Calu3 (cell line): Measurements from ENCODE around the gene GPR32. TPM values are rescaled to one million over a fixed set of nuclear protein-coding genes. Genes with fewer than 3 reads are reported as not detected.
"Not testable (repeated sequence)": the region's sequence is repeated elsewhere in the genome, so short reads cannot be mapped to it uniquely, and the experiment has no call there.

ENCODE experiments used
- BruUV-seq: library from RNA; stranded (reverse); fragments of 400-500 nt; replicated peaks from 2 replicates; lab custom pipeline; 2021; lab: Mats Ljungman, UMichigan
- CTCF ChIA-PET: fragments of 300-600 bp; sonication (Branson Sonifier 250); formaldehyde crosslinking; loops from one replicate; lab custom pipeline; 2022; ENCODE audit warnings: antibody characterized with exemption; lab: Charles Lee
- DNase-seq: peaks from one replicate; pipeline ENCODE4 v3.0.0; 2022
- H3K27ac Mint-ChIP-seq: one replicate; pipeline ENCODE4 v1.8.0; 2022; ENCODE audit warnings: mixed read lengths; ENCODE audit not compliant: unreplicated experiment
- H3K27me3 Mint-ChIP-seq: one replicate; pipeline ENCODE4 v1.8.0; 2022; ENCODE audit warnings: mixed read lengths; ENCODE audit not compliant: unreplicated experiment
- H3K36me3 Mint-ChIP-seq: one replicate; pipeline ENCODE4 v1.8.0; 2022; ENCODE audit warnings: mild to moderate bottlenecking, moderate library complexity, mixed read lengths; ENCODE audit not compliant: insufficient read depth, unreplicated experiment
- H3K4me1 Mint-ChIP-seq: one replicate; pipeline ENCODE4 v1.8.0; 2022; ENCODE audit warnings: mild to moderate bottlenecking, low read depth, mixed read lengths; ENCODE audit not compliant: unreplicated experiment
- H3K4me3 Mint-ChIP-seq: one replicate; pipeline ENCODE4 v1.8.0; 2022; ENCODE audit warnings: mild to moderate bottlenecking, low read depth, moderate library complexity, mixed read lengths; ENCODE audit not compliant: unreplicated experiment
- H3K9me3 Mint-ChIP-seq: one replicate; pipeline ENCODE4 v1.8.0; 2022; ENCODE audit warnings: low read depth, mixed read lengths; ENCODE audit not compliant: unreplicated experiment
- CTCF ChIP-seq: fragments of 200-600 bp; IDR thresholded peaks from one replicate; pipeline ENCODE4 v1.8.0; 2022; ENCODE audit warnings: antibody characterized with exemption; ENCODE audit not compliant: unreplicated experiment
- intact Hi-C: fragments of 100-400 bp; cut with micrococcal nuclease; formaldehyde crosslinking; loops from one replicate; pipeline ENCODE4 v1.10.0; 2022; ENCODE audit not compliant: unreplicated experiment
- total RNA-seq: library from RNA; stranded (reverse); gene quantifications from 2 replicates; pipeline ENCODE4 v1.2.3, GENCODE V29; 2022

Gene GPR32
- total RNA-seq, 1 experiment from 2014 or later: not detected

GRCh38 chr19:50753879-50754278 is 16.4 kb upstream of the GPR32 start:
- Mint-ChIP-seq H3K4me3 (no peak overlapping the region), H3K36me3 (peaks cover 5% of the 10 kb centered on the region), H3K27me3 (peaks cover 90% of the 10 kb centered on the region), H3K27ac (no peak overlapping the region), H3K4me1 (no peaks in the 10 kb centered on the region), H3K9me3 (no peaks in the 10 kb centered on the region)
- no peak for DNase-seq
- CTCF ChIA-PET: interaction anchor here (0.6 kb wide), 1 partner anchor 33 kb away, joined by 3 read pairs; no protein-coding TSS in a partner anchor
- TF ChIP-seq CTCF: no peak
- intact Hi-C loops: no loop called here
- no TSS peak for BruUV-seq

- H3K4me1 Mint-ChIP-seq, CTCF ChIA-PET, BruUV-seq, H3K4me3 Mint-ChIP-seq, H3K9me3 Mint-ChIP-seq, H3K27ac Mint-ChIP-seq, H3K36me3 Mint-ChIP-seq, intact Hi-C loops, DNase-seq: not testable (repeated sequence)
- H3K27me3 Mint-ChIP-seq: peaks cover 75% of the 10 kb centered on the region
These were observed 14.0 kb upstream of the GPR32 start for GRCh38 chr19:50756244-50756643.

GRCh38 chr19:50757624-50758023 is 12.6 kb upstream of the GPR32 start:
- H3K36me3 Mint-ChIP-seq, DNase-seq, H3K4me1 Mint-ChIP-seq, CTCF ChIA-PET, H3K27ac Mint-ChIP-seq, BruUV-seq, intact Hi-C loops, H3K4me3 Mint-ChIP-seq, H3K9me3 Mint-ChIP-seq: not testable (repeated sequence)
- peaks cover 63% of the 10 kb centered on the region for H3K27me3 Mint-ChIP-seq

GRCh38 chr19:50759076-50759475 is 11.2 kb upstream of the GPR32 start:
- H3K4me3 Mint-ChIP-seq, DNase-seq, BruUV-seq, H3K27ac Mint-ChIP-seq, H3K9me3 Mint-ChIP-seq, H3K4me1 Mint-ChIP-seq, CTCF ChIA-PET, H3K36me3 Mint-ChIP-seq, intact Hi-C loops: not testable (repeated sequence)
- H3K27me3 Mint-ChIP-seq: peaks cover 53% of the 10 kb centered on the region

- H3K36me3 Mint-ChIP-seq: peaks cover 5% of the 10 kb centered on the region
- no peaks in the 10 kb centered on the region for H3K4me1 Mint-ChIP-seq
- peaks cover 53% of the 10 kb centered on the region for H3K27me3 Mint-ChIP-seq
- intact Hi-C loops: no loop called here
- H3K4me3 Mint-ChIP-seq: no peak overlapping the region
- CTCF ChIA-PET: interaction anchor here (0.7 kb wide), 1 partner anchor 17 kb away, joined by 4 read pairs; no protein-coding TSS in a partner anchor
- no peak overlapping the region for H3K27ac Mint-ChIP-seq
- no TSS peak for BruUV-seq
- no peak for TF ChIP-seq CTCF
- DNase-seq: no peak
- H3K9me3 Mint-ChIP-seq: no peaks in the 10 kb centered on the region
These were observed 10.4 kb upstream of the GPR32 start for GRCh38 chr19:50759886-50760285.

GRCh38 chr19:50761501-50761900 is 8.8 kb upstream of the GPR32 start:
- H3K4me3 Mint-ChIP-seq, H3K27ac Mint-ChIP-seq, intact Hi-C loops, H3K9me3 Mint-ChIP-seq, H3K36me3 Mint-ChIP-seq, DNase-seq, H3K4me1 Mint-ChIP-seq, BruUV-seq: not testable (repeated sequence)
- H3K27me3 Mint-ChIP-seq: peaks cover 53% of the 10 kb centered on the region
- CTCF ChIA-PET: interaction anchor here (1.0 kb wide), 1 partner anchor 404 kb away, joined by 3 read pairs; no protein-coding TSS in a partner anchor

- DNase-seq, intact Hi-C loops, BruUV-seq, H3K27ac Mint-ChIP-seq, H3K4me3 Mint-ChIP-seq, H3K4me1 Mint-ChIP-seq, H3K36me3 Mint-ChIP-seq, H3K9me3 Mint-ChIP-seq, CTCF ChIA-PET: not testable (repeated sequence)
- peaks cover 53% of the 10 kb centered on the region for H3K27me3 Mint-ChIP-seq
These were observed 6.7 kb upstream of the GPR32 start for GRCh38 chr19:50763521-50763920.
